ENCODE data around the gene SLC22A3.
A peak's percentile ranks its signal among the peaks of the same experiment; 100 is the strongest.
"Not testable (repeated sequence)": the region's sequence is repeated elsewhere in the genome, so short reads cannot be mapped to it uniquely, and the experiment has no call there.

The SLC22A3 gene

GRCh38 chr6:160355001-160355400, 6.8 kb downstream of the SLC22A3 start:
- peak overlapping the region; percentile 17 for H3K27ac Mint-ChIP-seq
- DNase-seq (ENCODE audit: low spot score in 2 of 2) (no peak), ATAC-seq (peak; percentile 75)
- no peaks in the 10 kb centered on the region for H3K36me3 Mint-ChIP-seq
- H3K9me3 Mint-ChIP-seq: no peaks in the 10 kb centered on the region
- H3K4me3 Mint-ChIP-seq: no peak overlapping the region
- H3K4me1 Mint-ChIP-seq: peaks cover 11% of the 10 kb centered on the region

DNA sequence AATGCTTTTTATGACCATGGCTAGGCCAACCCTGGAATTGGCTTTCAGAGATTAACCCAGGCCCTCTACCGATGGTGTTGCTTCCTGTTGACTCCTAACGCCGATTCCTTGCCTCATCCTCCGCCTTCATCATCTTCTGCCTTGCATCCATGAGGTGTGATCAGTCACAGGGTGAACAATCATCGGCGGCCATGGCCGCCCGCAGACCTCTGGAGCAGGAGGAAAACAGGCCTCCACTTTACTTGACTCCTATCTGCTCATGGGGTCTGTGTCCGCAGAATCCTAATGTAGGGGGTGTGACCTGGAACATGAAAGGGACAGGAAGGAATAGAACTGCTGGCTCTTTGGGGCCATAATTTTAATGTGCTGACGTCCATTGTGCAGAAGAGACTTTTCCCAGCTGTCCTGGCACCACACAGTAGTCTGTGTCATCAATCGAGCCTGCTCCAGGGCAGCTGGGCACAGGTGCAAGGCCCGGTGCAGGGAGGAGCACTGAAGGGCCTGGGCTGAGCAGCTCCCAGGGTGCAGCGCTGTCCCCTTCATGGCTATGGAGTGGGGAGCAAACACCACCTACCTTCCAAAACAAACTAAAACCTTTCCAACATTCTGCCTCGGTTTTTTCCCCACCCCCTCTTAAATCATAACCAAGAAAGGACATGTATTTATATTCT, 8.0 kb downstream of the SLC22A3 start:
- DNase-seq (ENCODE audit: low spot score in 2 of 2) (no peak), ATAC-seq (no peak)
- H3K36me3 Mint-ChIP-seq: no peaks in the 10 kb centered on the region
- no peaks in the 10 kb centered on the region for H3K9me3 Mint-ChIP-seq
- no peak overlapping the region for H3K4me3 Mint-ChIP-seq
- peaks cover 11% of the 10 kb centered on the region for H3K4me1 Mint-ChIP-seq
- H3K27ac Mint-ChIP-seq: no peak overlapping the region

- Mint-ChIP-seq H3K4me1 (peaks cover 11% of the 10 kb centered on the region), H3K36me3 (no peaks in the 10 kb centered on the region), H3K9me3 (no peaks in the 10 kb centered on the region), H3K4me3 (no peak overlapping the region), H3K27ac (no peak overlapping the region)
- DNase-seq (ENCODE audit: low spot score in 2 of 2): no peak
- no peak for ATAC-seq
Measured at GRCh38 chr6:160357088-160357487, 8.9 kb downstream of the SLC22A3 start.

DNA sequence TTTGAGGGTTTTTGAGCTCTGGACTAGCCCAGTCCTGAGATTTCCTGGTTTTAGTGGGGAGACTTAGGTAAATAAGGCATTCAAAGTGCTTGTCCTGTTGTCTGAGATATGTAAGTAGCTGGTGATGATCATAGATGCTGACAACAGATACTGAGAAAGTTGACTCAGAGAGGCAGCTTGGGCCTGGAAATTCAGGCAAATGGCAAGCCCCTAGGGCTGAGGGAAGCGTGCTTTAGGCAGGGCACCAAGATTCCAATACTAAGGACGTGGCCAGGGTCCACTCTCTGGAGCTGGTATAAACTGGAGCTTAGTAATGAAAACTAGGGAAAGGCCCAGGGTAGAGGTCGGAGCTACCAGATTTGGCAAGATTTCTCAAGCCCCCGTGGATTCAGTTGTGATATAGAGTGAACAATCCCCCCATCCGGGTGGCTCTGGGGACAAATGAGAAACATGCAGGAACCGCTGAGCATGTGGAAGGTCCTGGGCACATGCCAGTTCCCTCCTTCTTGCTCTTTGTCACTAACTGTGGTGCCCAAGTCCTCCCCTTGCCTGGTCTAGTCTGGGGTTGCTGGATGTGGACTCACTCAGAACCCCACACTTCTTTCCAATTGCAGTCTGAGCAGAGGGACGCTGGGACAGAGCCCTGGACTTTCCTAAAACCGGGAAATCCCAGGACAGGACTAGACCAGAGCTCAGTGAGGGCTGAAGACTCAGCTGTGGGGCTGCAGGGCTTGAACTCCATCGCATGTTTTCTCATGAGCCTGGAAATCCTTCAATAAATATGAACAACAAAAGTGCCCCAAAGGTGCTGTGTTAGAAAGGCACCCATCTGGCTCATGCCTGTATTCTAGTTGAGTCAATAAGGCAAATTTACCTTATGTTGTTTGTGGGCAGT, 10.3 kb downstream of the SLC22A3 start:
- Mint-ChIP-seq H3K27ac (no peak overlapping the region), H3K4me1 (peaks cover 11% of the 10 kb centered on the region), H3K36me3 (no peaks in the 10 kb centered on the region), H3K9me3 (no peaks in the 10 kb centered on the region), H3K4me3 (no peak overlapping the region)
- no peak for ATAC-seq
- no peak for DNase-seq (ENCODE audit: low spot score in 2 of 2)

DNA sequence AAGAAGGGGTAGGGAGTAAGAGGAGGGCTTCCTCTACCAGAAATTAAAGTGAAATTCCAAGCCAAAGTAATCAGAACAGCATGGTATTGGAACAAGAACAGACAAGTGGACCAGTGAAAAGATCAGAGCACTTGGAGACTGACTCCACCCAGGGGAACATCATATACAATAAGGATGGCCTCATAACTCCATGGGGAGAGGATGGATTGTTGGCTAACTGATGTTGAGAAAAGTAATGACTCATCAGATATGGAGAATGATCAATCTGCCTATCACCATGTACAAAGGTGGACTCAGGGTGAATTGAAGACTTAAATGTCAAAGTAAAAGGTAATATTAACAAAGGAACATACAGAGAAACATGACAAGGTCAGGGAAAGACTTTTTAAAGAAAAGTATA, 12.8 kb downstream of the SLC22A3 start:
- H3K9me3 Mint-ChIP-seq: no peaks in the 10 kb centered on the region
- no peaks in the 10 kb centered on the region for H3K36me3 Mint-ChIP-seq
- no peak for DNase-seq (ENCODE audit: low spot score in 2 of 2)
- ATAC-seq: no peak
- no peak overlapping the region for H3K27ac Mint-ChIP-seq
- H3K4me1 Mint-ChIP-seq: peaks cover 4% of the 10 kb centered on the region
- no peak overlapping the region for H3K4me3 Mint-ChIP-seq

GRCh38 chr6:160362556-160362955, 14.4 kb downstream of the SLC22A3 start:
- no peak overlapping the region for H3K4me3 Mint-ChIP-seq
- H3K36me3 Mint-ChIP-seq: no peaks in the 10 kb centered on the region
- H3K4me1 Mint-ChIP-seq: no peaks in the 10 kb centered on the region
- no peak overlapping the region for H3K27ac Mint-ChIP-seq
- no peaks in the 10 kb centered on the region for H3K9me3 Mint-ChIP-seq
- DNase-seq (ENCODE audit: low spot score in 2 of 2) (no peak), ATAC-seq (no peak)

- no peak for DNase-seq (ENCODE audit: low spot score in 2 of 2)
- H3K27ac Mint-ChIP-seq: no peak overlapping the region
- H3K9me3 Mint-ChIP-seq: no peaks in the 10 kb centered on the region
- no peaks in the 10 kb centered on the region for H3K36me3 Mint-ChIP-seq
- H3K4me3 Mint-ChIP-seq: no peak overlapping the region
- peak; percentile 6 for ATAC-seq
- no peaks in the 10 kb centered on the region for H3K4me1 Mint-ChIP-seq
Measured at GRCh38 chr6:160363016-160363996, 15.1 kb downstream of the SLC22A3 start.

DNA sequence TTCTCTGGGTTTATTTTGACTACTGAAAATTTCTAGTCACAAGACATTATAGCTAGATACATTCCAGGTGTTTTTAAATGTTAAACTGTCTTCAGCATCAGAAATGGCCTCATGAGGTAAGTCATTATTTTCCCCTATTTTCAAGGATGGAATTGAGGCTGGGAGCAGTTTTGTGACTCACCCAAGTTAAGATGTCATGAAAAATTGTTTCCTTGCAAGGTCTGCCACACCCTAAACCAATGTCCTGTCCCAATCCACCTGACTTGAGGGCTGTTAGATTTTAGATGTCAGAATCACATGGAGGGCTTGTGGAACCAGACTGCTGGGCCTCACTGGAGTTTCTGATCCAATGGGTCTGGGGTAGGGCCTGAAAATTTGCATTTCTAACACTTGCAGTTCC, 16.9 kb downstream of the SLC22A3 start:
- Mint-ChIP-seq H3K9me3 (no peaks in the 10 kb centered on the region), H3K4me3 (no peak overlapping the region), H3K4me1 (no peaks in the 10 kb centered on the region), H3K36me3 (no peaks in the 10 kb centered on the region), H3K27ac (no peak overlapping the region)
- DNase-seq (ENCODE audit: low spot score in 2 of 2) (no peak), ATAC-seq (no peak)

DNA sequence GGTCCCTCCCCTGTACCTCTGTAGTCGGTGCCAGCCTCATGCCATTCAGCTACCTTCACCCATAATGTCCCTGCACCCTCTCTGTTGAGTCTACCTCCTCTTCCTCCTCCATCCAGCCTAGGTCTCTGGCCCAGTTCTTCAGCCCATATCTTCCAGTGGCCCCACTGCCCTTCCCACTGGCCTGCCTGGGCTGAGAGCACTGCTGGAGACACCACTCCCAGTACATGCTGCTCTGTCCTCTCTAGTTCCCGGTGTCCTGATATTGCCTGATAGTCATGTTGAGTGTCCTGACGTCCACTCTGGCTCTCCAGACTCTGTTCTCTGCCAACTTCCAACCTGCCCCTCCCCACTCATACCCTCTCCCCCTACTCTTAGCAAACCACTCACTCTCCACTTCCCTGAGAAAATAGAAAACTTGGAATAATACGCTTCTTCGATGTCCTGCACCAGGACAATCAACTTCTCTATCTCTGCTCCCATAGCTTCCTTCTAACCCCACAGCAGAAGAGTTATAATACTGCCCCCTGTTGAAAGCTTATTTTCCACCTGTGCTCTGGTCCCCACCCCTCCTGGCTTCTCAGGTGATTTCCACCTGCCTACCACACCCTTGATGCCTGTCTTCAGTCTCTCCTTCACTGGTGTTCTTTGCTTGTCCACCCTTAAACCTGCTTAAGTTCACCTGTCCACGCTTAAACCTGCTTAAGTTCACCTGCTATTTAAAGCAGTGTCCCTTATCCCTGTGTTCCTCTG, 19.8 kb downstream of the SLC22A3 start:
- no peaks in the 10 kb centered on the region for H3K4me1 Mint-ChIP-seq
- no peaks in the 10 kb centered on the region for H3K9me3 Mint-ChIP-seq
- DNase-seq (ENCODE audit: low spot score in 2 of 2) (no peak), ATAC-seq (peak; percentile 13)
- H3K4me3 Mint-ChIP-seq: no peak overlapping the region
- H3K27ac Mint-ChIP-seq: no peak overlapping the region
- H3K36me3 Mint-ChIP-seq: no peaks in the 10 kb centered on the region

- Mint-ChIP-seq H3K36me3 (no peaks in the 10 kb centered on the region), H3K9me3 (no peaks in the 10 kb centered on the region), H3K27ac (no peak overlapping the region), H3K4me1 (no peaks in the 10 kb centered on the region), H3K4me3 (no peak overlapping the region)
- ATAC-seq (no peak), DNase-seq (ENCODE audit: low spot score in 2 of 2) (no peak)
Measured at GRCh38 chr6:160368670-160369069, 20.5 kb downstream of the SLC22A3 start.

DNA sequence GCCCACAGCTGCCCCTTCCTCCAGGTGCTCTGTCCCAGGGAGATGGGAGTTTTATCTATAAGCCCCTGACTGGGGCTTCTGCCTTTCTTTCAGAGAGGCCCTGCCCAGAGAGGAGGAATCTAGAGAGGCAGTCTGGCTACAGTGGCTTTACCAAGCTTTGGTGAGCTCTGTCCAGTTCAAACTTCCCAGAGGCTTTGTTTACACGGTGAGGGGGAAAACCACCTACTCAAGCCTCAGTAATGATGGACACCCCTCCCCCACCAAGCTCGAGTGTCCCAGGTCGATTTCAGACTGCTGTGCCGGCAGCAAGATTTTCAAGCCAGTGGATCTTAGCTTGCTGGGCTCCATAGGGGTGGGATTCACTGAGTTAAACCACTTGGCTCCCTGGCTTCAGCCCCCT, 25.4 kb downstream of the SLC22A3 start:
- H3K4me1 Mint-ChIP-seq; H3K4me3 Mint-ChIP-seq; H3K9me3 Mint-ChIP-seq; DNase-seq (ENCODE audit: low spot score in 2 of 2); ATAC-seq; H3K36me3 Mint-ChIP-seq; H3K27ac Mint-ChIP-seq: not testable (repeated sequence)

- no peak for ATAC-seq
- Mint-ChIP-seq H3K4me1 (no peaks in the 10 kb centered on the region), H3K36me3 (no peaks in the 10 kb centered on the region), H3K4me3 (no peak overlapping the region), H3K9me3 (no peaks in the 10 kb centered on the region), H3K27ac (no peak overlapping the region)
- DNase-seq (ENCODE audit: low spot score in 2 of 2): no peak
Measured at GRCh38 chr6:160374836-160375560, 26.8 kb downstream of the SLC22A3 start.

DNA sequence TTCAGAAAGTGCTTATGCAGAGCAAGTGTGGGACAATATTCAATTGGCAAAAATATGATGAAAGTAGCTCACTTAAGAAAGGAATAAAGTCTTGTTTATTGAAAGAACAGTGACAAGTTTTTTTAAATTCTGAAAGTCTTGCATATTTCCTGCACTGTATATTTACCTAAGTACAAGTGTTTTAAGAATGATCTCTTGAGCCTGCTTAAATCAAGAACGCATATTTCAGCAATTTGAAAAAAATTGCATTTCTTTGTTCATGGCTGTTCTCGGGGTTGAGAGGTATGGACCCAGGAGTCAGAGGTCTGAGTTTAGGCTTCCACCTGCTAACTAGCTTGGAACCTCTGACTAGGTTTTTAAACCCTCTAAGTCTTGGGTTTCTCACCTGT, 27.4 kb downstream of the SLC22A3 start:
- no peaks in the 10 kb centered on the region for H3K9me3 Mint-ChIP-seq
- no peak overlapping the region for H3K4me3 Mint-ChIP-seq
- no peak overlapping the region for H3K27ac Mint-ChIP-seq
- no peaks in the 10 kb centered on the region for H3K4me1 Mint-ChIP-seq
- no peak for DNase-seq (ENCODE audit: low spot score in 2 of 2)
- H3K36me3 Mint-ChIP-seq: no peaks in the 10 kb centered on the region
- ATAC-seq: no peak

DNA sequence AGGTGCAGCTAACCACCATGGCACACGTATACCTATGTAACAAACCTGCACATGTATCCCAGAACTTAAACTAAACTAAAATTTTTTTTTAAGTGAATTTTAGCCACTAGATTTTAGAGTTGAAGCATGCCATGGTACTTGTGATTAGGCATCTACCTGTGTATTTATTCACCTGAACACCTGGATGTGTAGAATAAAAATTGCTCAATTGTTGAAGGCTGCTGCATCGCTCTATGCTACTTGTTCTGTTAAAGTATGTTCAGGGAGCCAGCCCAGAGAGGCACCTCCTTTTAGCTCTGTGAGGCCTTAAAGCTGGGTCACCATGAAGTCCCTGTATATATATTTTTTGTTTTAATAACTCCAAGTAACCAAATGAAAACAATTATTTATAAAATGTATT, 28.3 kb downstream of the SLC22A3 start:
- H3K4me1 Mint-ChIP-seq: no peaks in the 10 kb centered on the region
- H3K27ac Mint-ChIP-seq: no peak overlapping the region
- no peak for ATAC-seq
- H3K36me3 Mint-ChIP-seq: no peaks in the 10 kb centered on the region
- no peak for DNase-seq (ENCODE audit: low spot score in 2 of 2)
- no peaks in the 10 kb centered on the region for H3K9me3 Mint-ChIP-seq
- no peak overlapping the region for H3K4me3 Mint-ChIP-seq

Data from stimulated activated effector memory CD8-positive, alpha-beta T cell treated with anti-CD3 and anti-CD28 coated beads, Interleukin-12 subunit alpha, Interleukin-12 subunit beta, amount 100 ng/mL, for 72 hours (primary cell).